Breast epithelium (tissue), 4 donors: ENCODE data around the gene SRRT. TPM values are rescaled to one million over a fixed set of nuclear protein-coding genes. Genes with fewer than 3 reads are reported as not detected.

Experiments used
- DNase-seq, 2 donors: peaks; one replicate each; pipeline ENCODE4 v3.0.0-alpha.2; 2019; ENCODE audit warnings: low spot score in 2 of 2
- H3K27ac ChIP-seq, 2 donors: fragments of 200-600 bp; sonication (generic) in 1 of 2; one replicate each; pipeline ENCODE4 v1.5.1; 2016 to 2019; ENCODE audit warnings: mild to moderate bottlenecking in 1 of 2
- H3K27me3 ChIP-seq, 2 donors: fragments of 200-600 bp; sonication (generic) in 1 of 2; one replicate each; pipeline versions ENCODE4 v1.5.1 to v1.6.0; 2017 to 2019; ENCODE audit warnings: control low read depth in 1 of 2, mild to moderate bottlenecking in 1 of 2
- H3K36me3 ChIP-seq: fragments of 200-600 bp; one replicate; pipeline ENCODE4 v1.5.1; 2019
- H3K4me1 ChIP-seq, 2 donors: fragments of 200-600 bp; sonication (generic); one replicate each; pipeline ENCODE4 v1.5.1; 2016 to 2019; ENCODE audit warnings: control low read depth in 1 of 2
- H3K4me3 ChIP-seq, 3 donors: fragments of 200-600 bp; sonication (generic); 1 replicate in 2 of 3; 2 replicates in 1 of 3; pipeline ENCODE4 v1.5.1; 2016 to 2019; ENCODE audit warnings: mild to moderate bottlenecking in 3 of 3, moderate library complexity in 2 of 3
- H3K9me3 ChIP-seq, 2 donors: fragments of 200-600 bp; sonication (generic) in 1 of 2; one replicate each; pipeline ENCODE4 v1.5.1; 2016 to 2019; ENCODE audit warnings: control low read depth in 1 of 2
- CTCF ChIP-seq, 3 donors: fragments of 450-650 bp; IDR thresholded peaks; one replicate each; pipeline ENCODE4 v1.5.1; 2016 to 2017; ENCODE audit warnings: antibody characterized with exemption in 3 of 3, mild to moderate bottlenecking in 3 of 3, moderate library complexity in 3 of 3
- POLR2A ChIP-seq: fragments of 450-650 bp; IDR thresholded peaks from one replicate; pipeline ENCODE4 v1.6.1; 2016; ENCODE audit warnings: antibody characterized with exemption, mild to moderate bottlenecking, moderate library complexity
- POLR2AphosphoS5 ChIP-seq, 3 donors: sonication (generic); formaldehyde crosslinking; IDR thresholded peaks; one replicate each; pipeline ENCODE4 v1.6.1; 2017; ENCODE audit warnings: antibody characterized with exemption in 3 of 3
- intact Hi-C: fragments of 100-400 bp; cut with DNase I; formaldehyde crosslinking; loops from one replicate; pipeline ENCODE4 v1.15.1; 2023; ENCODE audit warnings: low total_unique reads
- total RNA-seq, 3 donors: library from RNA; depleted of rRNA; stranded (reverse); fragments of >200 nt; gene quantifications; one replicate each; pipeline ENCODE4 v1.1.0, GENCODE V29; 2016

SRRT gene
- total RNA-seq, 3 donors from 2014 or later, result 45.8 to 111 (median 104) TPM

GRCh38 chr7:100886142-100886935 lies 11.4 kb downstream of the SRRT start:
- Histone ChIP-seq H3K9me3 (no peaks in the 10 kb centered on the region), H3K36me3 (peaks cover 24% of the 10 kb centered on the region), H3K27ac (no peak overlapping the region), H3K27me3 (no peaks in the 10 kb centered on the region), H3K4me3 (no peak overlapping the region), H3K4me1 (peaks cover 0 to 10% of the 10 kb centered on the region in 2 donors)
- intact Hi-C loops, result no loop called here
- DNase-seq, result no peak
- TF ChIP-seq CTCF (IDR thresholded peaks at IDR 0.05) (no peak), POLR2AphosphoS5 (IDR thresholded peaks at IDR 0.05) (no peak), POLR2A (no peak)

DNA sequence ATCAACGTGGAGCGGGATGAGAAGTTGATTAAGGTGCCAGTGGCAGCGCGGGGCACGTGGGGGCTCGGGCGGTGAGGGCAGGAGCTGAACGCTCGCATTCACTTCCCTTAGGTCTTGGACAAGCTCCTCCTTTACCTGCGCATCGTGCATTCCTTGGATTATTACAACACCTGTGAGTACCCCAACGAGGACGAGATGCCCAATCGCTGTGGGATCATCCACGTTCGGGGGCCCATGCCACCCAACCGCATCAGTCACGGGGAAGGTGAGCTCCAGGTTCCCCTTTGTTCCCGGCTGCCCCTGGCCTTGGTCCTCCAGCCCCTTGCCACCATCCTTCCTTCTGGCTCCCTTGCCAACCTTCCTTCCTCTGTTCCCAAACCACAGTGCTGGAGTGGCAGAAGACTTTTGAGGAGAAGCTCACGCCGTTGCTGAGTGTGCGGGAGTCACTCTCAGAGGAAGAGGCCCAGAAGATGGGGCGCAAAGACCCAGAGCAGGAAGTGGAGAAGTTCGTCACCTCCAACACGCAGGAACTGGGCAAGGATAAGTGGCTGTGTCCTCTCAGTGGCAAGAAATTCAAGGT lies 12.1 kb downstream of the SRRT start:
- TF ChIP-seq POLR2AphosphoS5 (IDR thresholded peaks at IDR 0.05) (no peak), CTCF (IDR thresholded peaks at IDR 0.05) (no peak), POLR2A (no peak)
- H3K36me3 ChIP-seq, result peaks cover 21% of the 10 kb centered on the region
- peaks cover 0 to 10% of the 10 kb centered on the region in 2 donors for H3K4me1 ChIP-seq
- H3K9me3 ChIP-seq, result no peaks in the 10 kb centered on the region
- H3K27ac ChIP-seq, result peak overlapping the region; percentile 7 to 55
- DNase-seq, result no peak
- intact Hi-C loops, result no loop called here
- H3K4me3 ChIP-seq, result no peak overlapping the region
- H3K27me3 ChIP-seq, result no peaks in the 10 kb centered on the region

GRCh38 chr7:100887516-100888290 lies 12.8 kb downstream of the SRRT start:
- TF ChIP-seq CTCF (IDR thresholded peaks at IDR 0.05) (no peak), POLR2AphosphoS5 (IDR thresholded peaks at IDR 0.05) (no peak), POLR2A (no peak)
- peaks cover 21% of the 10 kb centered on the region for H3K36me3 ChIP-seq
- H3K9me3 ChIP-seq, result no peaks in the 10 kb centered on the region
- H3K4me1 ChIP-seq, result peaks cover 0 to 10% of the 10 kb centered on the region in 2 donors
- H3K4me3 ChIP-seq, result no peak overlapping the region
- DNase-seq, result no peak
- peak overlapping the region; percentile 7 to 55 for H3K27ac ChIP-seq
- no peaks in the 10 kb centered on the region for H3K27me3 ChIP-seq
- intact Hi-C loops, result no loop called here

DNA sequence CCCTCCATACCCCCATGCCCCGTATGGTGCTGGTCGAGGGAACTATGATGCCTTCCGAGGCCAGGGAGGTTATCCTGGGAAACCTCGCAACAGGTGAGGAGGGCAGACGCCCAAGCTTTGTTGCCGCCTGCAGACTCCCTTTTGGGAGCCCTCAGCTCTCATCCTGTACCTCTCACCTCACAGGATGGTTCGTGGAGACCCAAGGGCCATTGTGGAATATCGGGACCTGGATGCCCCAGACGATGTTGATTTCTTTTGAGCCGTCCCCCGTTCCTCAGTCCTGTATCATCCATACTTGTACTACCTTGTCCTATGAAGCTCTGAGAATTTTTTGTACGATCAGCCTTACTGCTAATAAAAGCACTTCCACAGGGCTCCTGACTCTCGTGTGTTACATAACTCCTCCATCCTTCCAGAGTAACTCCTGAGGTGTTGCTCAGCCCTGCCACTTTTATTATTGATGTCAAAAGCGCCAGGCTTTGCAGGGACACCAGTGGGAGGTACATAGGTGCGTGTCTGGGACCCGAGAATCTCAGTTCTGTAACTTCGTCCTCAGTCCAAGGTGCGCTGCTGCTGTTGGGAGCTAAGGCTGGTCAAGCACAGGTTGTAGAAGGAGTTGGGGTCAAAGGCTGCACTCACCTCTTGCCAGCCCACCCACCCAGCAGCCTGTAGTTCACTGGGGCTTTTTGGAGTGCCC lies 13.5 kb downstream of the SRRT start:
- Histone ChIP-seq H3K9me3 (no peaks in the 10 kb centered on the region), H3K36me3 (peaks cover 21% of the 10 kb centered on the region), H3K4me3 (peak overlapping the region; percentile 53 to 89 (median 72)), H3K4me1 (peaks cover 0 to 10% of the 10 kb centered on the region in 2 donors), H3K27me3 (no peaks in the 10 kb centered on the region), H3K27ac (peak overlapping the region; percentile 80 to 95)
- DNase-seq, result no peak
- intact Hi-C loops, result no loop called here
- TF ChIP-seq POLR2AphosphoS5 (IDR thresholded peaks at IDR 0.05) (no peak), CTCF (IDR thresholded peaks at IDR 0.05) (no peak), POLR2A (no peak)
